ENCODE results near the gene THUMPD2. TPM values are rescaled to one million over a fixed set of nuclear protein-coding genes. Genes with fewer than 3 reads are reported as not detected.
"Not testable (repeated sequence)": the region's sequence is repeated elsewhere in the genome, so short reads cannot be mapped to it uniquely, and the experiment has no call there.

The THUMPD2 gene
- polyA plus RNA-seq, 3 donors = 18.9 to 23.6 (median 20.5) TPM

DNA sequence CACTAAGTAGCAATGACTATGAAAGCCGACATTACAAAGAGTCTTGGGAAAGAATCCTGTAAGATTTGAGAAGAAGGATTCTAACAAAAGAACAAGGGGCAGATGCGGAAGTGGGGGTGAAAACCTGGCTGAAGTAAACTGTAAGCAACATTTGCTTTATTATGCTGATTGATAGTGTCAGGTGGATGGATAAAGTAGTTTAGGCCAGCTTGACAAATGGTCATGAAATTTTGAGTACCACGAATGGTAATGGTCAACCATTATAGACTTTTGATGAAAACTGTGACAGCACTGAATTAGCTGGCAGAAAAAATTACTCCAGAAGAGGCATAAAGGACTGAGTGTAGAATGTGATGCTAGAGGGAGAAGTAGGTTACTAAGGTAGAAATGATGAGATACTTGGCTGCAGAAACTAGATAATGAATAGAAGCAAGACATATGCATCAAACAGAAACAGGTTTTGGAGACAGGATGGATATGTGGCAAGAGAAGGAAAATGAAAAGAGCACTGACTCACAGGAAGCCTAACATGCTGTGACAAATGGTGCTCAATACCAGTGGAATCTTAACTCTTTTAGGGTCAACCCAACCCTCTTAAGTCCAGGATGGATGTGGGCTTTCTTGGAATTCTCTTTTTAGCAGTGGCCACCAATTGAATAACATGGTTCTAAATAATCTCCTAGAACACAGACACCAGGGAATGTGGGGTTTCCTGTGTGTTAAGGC, 6.8 kb downstream of the THUMPD2 start:
- DNase-seq = no peak

DNA sequence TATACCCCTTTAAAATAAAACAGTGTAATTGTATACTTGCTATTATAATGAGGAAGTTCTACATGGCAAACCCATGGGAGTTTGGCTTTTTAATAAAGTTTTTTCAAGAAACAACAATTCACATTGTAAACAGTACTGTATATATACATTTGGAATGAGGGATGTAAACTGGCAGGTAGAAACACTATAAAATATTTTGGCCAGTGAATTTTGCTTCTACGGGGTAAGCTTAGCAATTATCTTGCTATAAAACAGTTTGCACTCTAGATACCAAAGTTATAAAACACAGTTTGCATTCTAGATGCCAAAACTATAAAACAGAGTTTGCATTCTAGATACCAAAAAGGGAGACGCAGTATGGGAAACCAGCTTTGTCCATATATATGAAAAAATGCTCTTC, 16.6 kb downstream of the THUMPD2 start:
- no peak for DNase-seq

DNA sequence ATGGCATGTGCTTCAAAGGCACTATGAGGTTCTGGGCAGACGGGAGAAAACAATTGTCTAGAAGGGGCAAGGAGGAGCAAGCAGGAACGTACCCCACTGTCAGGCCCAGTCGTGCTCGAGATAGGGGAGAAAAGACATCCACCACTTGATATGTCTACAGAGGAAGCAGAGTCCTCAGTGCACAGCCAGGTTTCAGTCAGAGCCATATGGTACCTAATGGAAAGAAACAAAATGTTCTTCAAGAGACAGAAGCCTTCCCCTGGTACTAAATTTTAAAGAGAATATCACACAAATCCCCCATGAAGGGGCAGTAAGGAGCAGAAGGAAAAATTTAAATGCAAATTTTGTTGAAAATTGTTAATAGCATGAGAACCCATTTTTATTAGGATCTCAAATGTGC, 21.9 kb downstream of the THUMPD2 start:
- no peak for DNase-seq

DNA sequence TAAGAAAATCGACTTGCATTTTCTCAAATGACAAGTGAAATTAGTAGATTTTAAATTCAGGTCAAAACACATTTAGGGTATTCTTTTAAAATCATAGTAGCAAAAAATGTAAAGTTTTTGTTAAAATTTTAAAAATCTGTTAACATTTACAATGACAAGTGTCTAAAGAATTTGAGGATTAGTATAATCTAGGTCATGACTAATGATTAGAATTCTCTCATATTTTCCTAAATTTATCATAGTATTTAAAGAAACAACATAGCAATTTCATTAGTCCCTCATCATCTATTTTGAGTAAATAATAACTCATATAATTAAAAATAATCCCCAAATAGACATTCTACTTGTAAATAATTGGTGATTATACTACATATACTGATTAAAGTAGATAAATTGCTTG, 23.6 kb downstream of the THUMPD2 start:
- no peak for DNase-seq

DNA sequence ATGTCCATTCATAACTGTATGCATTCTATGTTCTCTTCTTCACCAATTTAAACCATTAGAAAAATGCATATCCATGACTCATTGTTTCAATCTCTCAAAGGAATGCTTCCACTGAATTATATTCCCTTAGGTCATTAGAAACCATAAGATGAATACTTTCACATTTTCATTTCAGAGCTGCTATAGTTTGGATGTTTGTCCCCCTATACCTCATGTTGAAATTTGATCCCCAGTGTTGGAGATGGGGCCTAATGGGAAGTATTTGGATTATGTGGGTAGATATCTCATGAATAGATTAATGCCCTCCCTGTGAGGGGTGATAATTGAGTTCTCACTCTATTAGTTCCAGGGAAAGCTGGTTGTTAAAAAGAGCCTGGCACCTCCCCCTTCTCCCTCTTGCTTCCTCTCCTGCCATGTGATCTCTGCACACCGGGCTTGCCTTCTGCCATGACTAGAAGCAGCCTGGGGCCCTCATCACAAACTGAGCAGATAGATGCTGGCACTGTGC, 35.7 kb downstream of the THUMPD2 start:
- DNase-seq = no peak

DNA sequence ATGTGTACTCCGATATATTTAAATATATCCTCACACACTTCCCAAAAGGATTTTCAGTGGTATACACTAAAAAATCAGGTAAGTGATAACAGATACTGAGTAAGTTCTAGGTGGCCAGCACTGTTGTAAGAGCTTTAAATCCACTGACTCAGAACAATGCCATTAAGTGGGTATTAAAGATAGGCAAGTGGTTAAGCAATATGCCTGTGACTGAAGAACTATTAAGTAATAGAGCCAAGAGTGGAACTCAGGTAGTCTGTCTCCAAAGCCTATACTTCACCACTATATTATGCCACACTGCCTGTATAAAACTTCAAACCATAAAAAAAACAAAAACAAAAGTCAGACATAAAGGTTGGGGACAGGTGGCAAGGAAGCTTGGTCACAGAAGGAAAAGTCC, 37.2 kb downstream of the THUMPD2 start:
- no peak for DNase-seq

DNA sequence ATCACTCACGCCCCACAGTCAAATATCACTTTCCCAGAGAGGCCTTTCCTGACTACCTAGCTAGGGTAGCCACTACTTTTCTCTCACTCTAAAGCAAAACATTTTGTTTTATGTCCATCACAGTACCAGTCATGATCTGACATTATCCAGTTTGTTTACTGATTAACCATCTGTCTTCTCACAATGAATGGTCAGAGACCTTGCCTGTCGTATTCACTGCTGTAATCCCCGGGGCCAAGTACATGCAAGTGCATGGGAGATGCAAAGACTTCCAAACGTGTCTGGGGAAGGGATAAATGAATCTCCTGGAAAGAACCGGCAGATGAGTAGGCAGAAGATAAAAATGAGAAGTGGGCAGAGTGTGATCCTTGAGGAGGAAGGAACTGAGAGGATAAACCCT, 39.7 kb downstream of the THUMPD2 start:
- DNase-seq = no peak

- no peak for DNase-seq
Observed at GRCh38 chr2:39738936-39739335, 40.1 kb downstream of the THUMPD2 start.

DNA sequence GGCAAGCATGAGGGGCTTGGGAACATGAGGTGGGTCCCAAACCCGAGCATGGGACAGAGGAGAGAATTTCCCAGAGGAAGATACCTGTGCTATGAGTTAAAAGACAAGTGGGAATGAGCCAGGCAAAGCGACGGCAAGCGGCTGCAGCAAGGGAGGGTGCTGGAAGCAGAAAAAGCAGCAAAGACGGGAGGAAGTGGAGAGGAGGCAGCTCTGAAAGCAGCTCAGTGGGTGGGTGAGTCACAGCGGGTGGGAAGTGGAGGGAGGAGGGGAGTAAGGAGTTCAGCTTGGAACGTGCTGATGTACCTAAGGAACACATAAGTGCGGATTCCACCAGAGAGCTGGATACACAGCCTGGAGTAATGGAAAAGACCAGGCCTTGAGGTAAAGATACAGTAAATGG, 41.4 kb downstream of the THUMPD2 start:
- DNase-seq = no peak

- no peak for DNase-seq
Observed at GRCh38 chr2:39736640-39737039, 42.4 kb downstream of the THUMPD2 start.

DNA sequence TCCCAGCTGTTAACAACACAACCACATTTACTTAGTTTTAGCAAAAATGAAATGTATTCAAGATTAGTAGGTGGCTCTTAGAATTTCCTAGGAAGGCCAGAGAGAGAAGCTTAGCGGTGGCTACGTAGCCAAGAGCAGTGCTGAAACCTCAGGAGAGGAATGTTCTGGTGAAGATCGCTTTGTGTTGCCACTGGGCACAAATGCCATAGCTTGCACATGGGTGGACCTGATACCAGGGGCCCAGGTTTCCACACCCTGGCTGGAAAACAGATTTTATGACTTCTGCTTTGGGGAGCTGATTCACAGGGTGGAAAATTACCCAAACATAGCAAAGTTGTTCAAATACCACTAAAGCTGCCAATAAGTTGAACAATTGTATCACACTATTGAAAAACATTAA, 43.4 kb downstream of the THUMPD2 start:
- DNase-seq = no peak

- no peak for DNase-seq
Observed at GRCh38 chr2:39734445-39734844, 44.6 kb downstream of the THUMPD2 start.

DNA sequence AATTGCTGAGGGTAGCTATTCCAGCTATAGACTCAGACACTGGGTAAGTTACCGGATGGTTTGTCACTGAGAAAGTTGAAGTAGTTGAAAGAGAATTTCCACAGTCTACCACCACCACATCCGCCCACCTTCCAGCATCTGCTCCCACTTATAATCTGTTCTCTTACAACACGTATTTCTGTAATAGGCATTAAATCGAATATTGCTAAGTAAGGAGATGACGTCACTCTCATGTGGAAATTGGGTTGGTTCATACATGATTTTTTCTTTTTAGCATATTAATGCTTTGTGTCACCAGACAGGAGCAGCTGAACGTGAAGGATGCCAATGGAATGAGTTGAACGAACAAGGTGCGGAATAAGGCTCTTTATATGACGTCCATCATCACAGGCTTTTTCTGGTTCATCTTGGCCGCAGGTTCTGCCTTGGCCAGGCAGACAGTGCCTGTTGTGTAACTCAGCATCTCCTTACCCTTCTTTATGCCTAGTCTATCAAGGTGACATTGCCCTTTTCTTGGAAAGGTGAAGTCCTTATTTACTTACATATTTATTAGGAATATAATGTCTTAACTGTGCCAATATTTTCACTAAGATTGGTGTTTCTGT, 45.9 kb downstream of the THUMPD2 start:
- no peak for DNase-seq

DNA sequence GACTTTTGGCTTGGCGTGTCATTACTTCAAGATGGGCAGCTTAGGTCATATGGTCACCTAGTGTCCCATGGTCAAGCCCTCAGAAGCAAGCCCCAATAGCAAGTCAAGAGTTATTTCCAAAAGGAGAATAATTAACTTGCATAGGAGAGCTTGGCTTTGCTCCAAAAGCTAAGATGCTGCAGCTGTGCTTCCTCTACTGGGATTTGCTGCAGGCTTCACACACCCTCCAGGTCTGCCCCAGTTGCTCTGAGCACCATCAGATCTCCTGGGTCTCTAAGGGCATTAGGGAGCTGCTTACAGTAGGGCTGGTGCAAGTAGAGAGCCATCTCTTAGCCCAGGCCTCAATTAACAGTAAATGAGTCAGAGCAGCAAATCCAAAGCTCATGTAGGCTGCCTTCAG, 46.6 kb downstream of the THUMPD2 start:
- DNase-seq = peak; percentile 27

GRCh38 chr2:39731546-39731945, 47.5 kb downstream of the THUMPD2 start:
- DNase-seq = no peak

GRCh38 chr2:39730685-39731302, 48.3 kb downstream of the THUMPD2 start:
- DNase-seq = no peak

DNA sequence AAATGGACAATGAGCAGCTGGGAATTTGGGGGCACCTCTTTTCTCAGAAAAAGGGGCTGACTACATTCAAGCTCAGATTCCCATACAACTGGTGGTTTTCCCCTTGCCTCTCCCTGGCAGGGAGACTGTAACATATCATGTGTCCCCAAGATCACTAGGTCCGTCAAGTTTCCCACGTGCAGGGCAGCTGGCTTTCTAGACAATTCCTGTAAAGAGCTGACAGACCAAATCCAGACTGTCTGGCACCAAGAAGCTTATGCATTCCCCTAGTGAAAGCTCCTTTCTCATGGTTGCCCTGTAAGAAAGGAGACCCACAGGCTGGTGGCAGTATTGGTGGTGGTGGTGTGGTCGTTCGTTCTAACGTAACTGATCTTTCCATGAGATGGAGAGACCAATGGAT, 48.8 kb downstream of the THUMPD2 start:
- no peak for DNase-seq

- no peak for DNase-seq
Observed at GRCh38 chr2:39728941-39729351, 50.1 kb downstream of the THUMPD2 start.

DNA sequence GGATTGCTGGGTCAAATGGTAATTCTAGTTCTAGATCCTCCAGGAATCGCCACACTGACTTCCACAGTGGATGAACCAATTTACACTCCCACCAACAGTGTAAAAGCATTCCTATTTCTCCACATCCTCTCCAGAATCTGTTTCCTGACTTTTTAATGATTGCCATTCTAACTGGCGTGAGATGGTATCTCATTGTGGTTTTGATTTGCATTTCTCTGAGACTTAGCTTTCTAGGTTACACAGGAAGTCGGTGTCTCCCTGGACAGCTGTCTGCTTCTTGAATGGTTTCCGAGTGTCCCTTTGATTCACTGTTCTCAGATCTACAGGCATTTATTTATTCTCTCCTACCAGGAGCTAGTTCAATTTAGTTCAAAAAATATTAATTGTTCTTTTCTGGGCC, 51.0 kb downstream of the THUMPD2 start:
- not testable (repeated sequence) for DNase-seq

DNA sequence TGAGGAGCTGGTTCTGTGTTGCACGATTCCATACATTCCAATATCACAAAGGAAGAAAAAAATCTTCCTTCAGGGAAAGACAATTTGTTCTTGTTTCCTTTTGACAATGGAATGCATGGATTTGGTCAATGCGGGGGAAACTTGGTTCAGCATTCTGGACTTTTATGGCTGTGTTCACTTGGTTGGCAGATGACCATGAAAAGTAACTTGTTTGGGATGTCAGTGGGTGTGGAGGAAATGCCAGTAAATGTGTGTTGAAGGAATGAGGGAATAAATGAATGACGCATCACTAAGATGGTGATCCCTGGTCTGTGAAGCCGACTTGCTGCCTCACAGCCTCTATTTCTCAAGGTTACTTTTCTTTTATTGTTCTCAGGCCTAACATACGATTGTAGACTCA, 53.7 kb downstream of the THUMPD2 start:
- no peak for DNase-seq

DNA sequence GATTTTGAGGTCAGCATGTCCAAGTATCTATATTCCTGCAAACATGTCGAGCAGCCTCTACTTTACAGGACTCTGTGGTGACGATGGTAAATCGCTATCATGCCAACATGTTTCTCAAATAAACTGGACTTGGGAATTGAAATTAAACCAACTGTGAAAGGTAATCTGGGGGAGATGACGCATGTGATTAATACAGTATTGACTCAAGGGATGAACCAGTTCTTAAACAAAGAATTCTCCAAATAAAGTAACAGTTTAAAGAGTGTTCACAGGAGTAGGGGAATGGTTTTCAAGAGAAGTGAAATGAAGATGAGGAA, 54.3 kb downstream of the THUMPD2 start:
- no peak for DNase-seq

DNA sequence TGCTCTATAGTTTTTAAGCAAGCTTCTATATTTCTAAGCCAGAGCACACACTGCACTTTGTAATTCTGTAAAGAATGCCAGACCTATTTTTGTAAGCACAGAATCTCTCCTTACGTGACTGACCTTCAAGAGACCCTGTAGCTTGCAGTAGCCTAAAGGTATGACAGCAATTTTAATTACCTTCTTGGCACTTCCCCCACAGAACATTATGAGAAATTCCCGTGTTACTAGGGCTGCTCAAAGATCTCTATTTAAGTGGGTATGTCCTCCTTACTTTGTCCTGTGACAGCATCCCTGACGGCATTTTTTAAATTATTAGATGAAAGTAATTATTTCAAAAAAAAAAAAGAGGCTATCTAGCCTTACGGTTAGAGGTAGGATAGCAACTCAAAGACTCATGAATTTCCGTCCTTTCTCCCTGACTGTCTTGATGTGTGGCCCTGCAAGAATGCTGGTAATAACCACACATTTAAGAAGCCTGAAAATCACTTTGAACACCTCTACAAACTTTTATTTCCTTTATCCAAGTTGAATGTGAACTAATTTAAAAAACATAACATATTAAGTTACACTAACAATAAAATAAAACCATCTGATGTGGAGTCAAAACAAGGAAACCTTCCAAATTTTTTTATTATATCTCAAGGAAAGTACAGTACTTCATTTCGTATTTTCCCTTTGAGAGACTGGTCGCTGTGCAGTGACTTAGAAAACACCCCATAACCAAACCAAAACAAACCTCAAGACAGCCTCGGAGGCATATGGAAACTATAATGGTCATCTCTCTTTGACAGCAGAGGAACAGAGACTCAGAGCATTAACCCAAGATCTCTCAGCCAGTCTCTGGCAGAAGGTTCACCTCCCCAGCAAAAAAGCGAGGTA, 54.9 kb downstream of the THUMPD2 start:
- DNase-seq = peak; percentile 57

Measured in renal pelvis (tissue), 4 donors.